Osteoblast (primary cell): ENCODE measurements around the gene TENM4. TPM values are rescaled to one million over a fixed set of nuclear protein-coding genes. Genes with fewer than 3 reads are reported as not detected.

Experiments used
- DNase-seq: peaks from one replicate; pipeline ENCODE4 v3.0.0; 2011; ENCODE audit warnings: low spot score, mixed read lengths; ENCODE audit not compliant: insufficient read length; ENCODE audit errors: missing footprints
- H2AFZ ChIP-seq: 2 replicates; pipeline ENCODE4 v1.6.0; 2011; ENCODE audit warnings: mild to moderate bottlenecking, low read length
- H3K27ac ChIP-seq: 2 replicates; pipeline ENCODE4 v1.5.1; 2011; ENCODE audit warnings: mild to moderate bottlenecking, low read depth, low read length, moderate library complexity
- H3K27me3 ChIP-seq: 2 replicates; pipeline ENCODE4 v1.6.0; 2012; ENCODE audit warnings: mild to moderate bottlenecking, control low read depth, inconsistent platforms, low read length, moderate library complexity; ENCODE audit not compliant: insufficient read depth
- H3K36me3 ChIP-seq: 2 replicates; pipeline ENCODE4 v1.5.1; 2011; ENCODE audit warnings: mild to moderate bottlenecking, low read length, control low read depth, moderate library complexity; ENCODE audit not compliant: insufficient read depth
- H3K4me1 ChIP-seq: 2 replicates; pipeline ENCODE4 v1.5.1; 2011; ENCODE audit warnings: mild to moderate bottlenecking, low read length, control low read depth, moderate library complexity; ENCODE audit not compliant: insufficient read depth
- H3K4me2 ChIP-seq: 2 replicates; pipeline ENCODE4 v1.6.0; 2011; ENCODE audit warnings: mild to moderate bottlenecking, low read length; ENCODE audit not compliant: insufficient read depth
- H3K4me3 ChIP-seq: fragments of 200-600 bp; sonication (generic); 3 replicates; pipeline ENCODE4 v1.5.1; 2012; ENCODE audit warnings: mild to moderate bottlenecking, low read length, inconsistent platforms; ENCODE audit not compliant: insufficient read depth
- H3K79me2 ChIP-seq: 2 replicates; pipeline ENCODE4 v1.6.0; 2012; ENCODE audit warnings: mild to moderate bottlenecking, low read length, control low read depth, inconsistent platforms; ENCODE audit not compliant: insufficient read depth
- H3K9me3 ChIP-seq: 2 replicates; pipeline ENCODE4 v1.5.1; 2011; ENCODE audit warnings: low read depth, low read length, control low read depth
- H4K20me1 ChIP-seq: 2 replicates; pipeline ENCODE4 v1.6.0; 2012; ENCODE audit warnings: mild to moderate bottlenecking, low read length, control low read depth; ENCODE audit not compliant: insufficient read depth
- CTCF ChIP-seq: IDR thresholded peaks from 2 replicates; pipeline ENCODE4 v1.5.1; 2011; ENCODE audit warnings: mild to moderate bottlenecking, low read depth, low read length, moderate library complexity; ENCODE audit errors: extremely low read depth
- total RNA-seq: library from RNA; depleted of rRNA; stranded (reverse); fragments of >200 nt; gene quantifications from 2 replicates; pipeline ENCODE4 v1.2.3, GENCODE V29; 2012

The TENM4 gene
- total RNA-seq, 1 donor = 63.3 TPM

DNA sequence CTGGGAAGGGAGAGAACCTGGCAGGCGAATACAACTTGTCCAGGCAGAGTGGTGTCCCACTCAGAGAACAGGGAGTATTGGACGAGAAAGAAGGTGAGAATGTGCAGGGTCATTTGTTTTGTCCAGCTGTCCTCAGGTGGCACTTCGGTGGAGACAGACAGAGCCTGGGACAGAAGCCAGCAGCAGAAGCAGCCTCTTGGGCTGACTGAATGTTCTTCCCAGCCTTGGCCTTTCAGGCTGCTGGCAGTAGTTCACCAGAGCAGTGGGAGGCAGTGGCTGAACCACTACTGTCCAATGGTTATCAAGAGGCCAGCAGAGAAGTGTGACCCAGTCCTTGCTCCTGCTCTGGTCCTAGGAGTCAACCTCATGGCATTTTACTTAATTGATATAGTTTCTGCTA is 535.1 kb downstream of the TENM4 start:
- no peak overlapping the region for H3K27ac ChIP-seq
- no peak overlapping the region for H2AFZ ChIP-seq
- H3K27me3 ChIP-seq = no peaks in the 10 kb centered on the region
- TF ChIP-seq CTCF = no peak
- DNase-seq = no peak
- H3K4me3 ChIP-seq = no peak overlapping the region
- H3K9me3 ChIP-seq = no peaks in the 10 kb centered on the region
- no peaks in the 10 kb centered on the region for H3K4me1 ChIP-seq
- H4K20me1 ChIP-seq = no peaks in the 10 kb centered on the region
- no peaks in the 10 kb centered on the region for H3K79me2 ChIP-seq
- H3K4me2 ChIP-seq = no peak overlapping the region
- no peaks in the 10 kb centered on the region for H3K36me3 ChIP-seq

GRCh38 chr11:78902771-78903507 is 537.9 kb downstream of the TENM4 start:
- Histone ChIP-seq H3K36me3 (no peaks in the 10 kb centered on the region), H3K27ac (no peak overlapping the region), H3K79me2 (no peaks in the 10 kb centered on the region), H3K4me3 (no peak overlapping the region), H2AFZ (no peak overlapping the region), H3K4me1 (no peaks in the 10 kb centered on the region), H3K27me3 (no peaks in the 10 kb centered on the region), H4K20me1 (no peaks in the 10 kb centered on the region), H3K9me3 (no peaks in the 10 kb centered on the region), H3K4me2 (no peak overlapping the region)
- TF ChIP-seq CTCF = no peak
- DNase-seq = no peak

GRCh38 chr11:78901831-78902230 is 539.0 kb downstream of the TENM4 start:
- H3K4me1 ChIP-seq = no peaks in the 10 kb centered on the region
- H3K4me3 ChIP-seq = no peak overlapping the region
- no peak for DNase-seq
- H3K27ac ChIP-seq = no peak overlapping the region
- H3K27me3 ChIP-seq = no peaks in the 10 kb centered on the region
- no peak overlapping the region for H2AFZ ChIP-seq
- H3K4me2 ChIP-seq = no peak overlapping the region
- H4K20me1 ChIP-seq = no peaks in the 10 kb centered on the region
- TF ChIP-seq CTCF = no peak
- no peaks in the 10 kb centered on the region for H3K9me3 ChIP-seq
- H3K79me2 ChIP-seq = no peaks in the 10 kb centered on the region
- H3K36me3 ChIP-seq = no peaks in the 10 kb centered on the region

DNA sequence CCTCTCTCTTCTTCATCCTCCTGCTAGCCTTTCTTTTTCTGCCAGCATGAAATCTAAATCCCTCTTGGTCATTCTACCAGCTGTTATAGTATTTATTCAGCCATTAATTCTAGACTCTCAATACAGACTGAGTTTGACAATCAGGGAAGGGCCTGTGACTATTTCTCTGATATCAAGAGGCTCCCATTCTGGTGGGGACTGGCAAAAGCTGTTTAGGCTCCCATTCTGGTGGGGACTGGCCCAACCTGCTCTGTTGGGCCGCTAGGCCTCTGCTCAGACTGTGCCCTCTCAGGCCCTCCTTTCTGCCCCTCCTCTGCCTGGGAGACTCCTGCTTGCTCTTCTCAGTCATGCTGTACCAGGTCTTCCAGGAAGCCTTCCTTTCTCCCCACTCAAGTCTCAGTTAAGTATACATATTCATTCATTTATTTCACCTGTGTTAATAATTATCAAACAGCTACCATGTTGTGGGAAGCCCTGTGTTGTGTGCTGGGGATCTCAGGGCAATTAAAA is 542.5 kb downstream of the TENM4 start:
- no peak overlapping the region for H3K4me2 ChIP-seq
- H4K20me1 ChIP-seq = no peaks in the 10 kb centered on the region
- no peaks in the 10 kb centered on the region for H3K36me3 ChIP-seq
- no peak overlapping the region for H3K4me3 ChIP-seq
- H3K27me3 ChIP-seq = no peaks in the 10 kb centered on the region
- no peak for DNase-seq
- H2AFZ ChIP-seq = no peak overlapping the region
- no peak for TF ChIP-seq CTCF
- no peak overlapping the region for H3K27ac ChIP-seq
- no peaks in the 10 kb centered on the region for H3K79me2 ChIP-seq
- no peaks in the 10 kb centered on the region for H3K4me1 ChIP-seq
- H3K9me3 ChIP-seq = no peaks in the 10 kb centered on the region
